AG04449 (cell line): ENCODE data around the gene KANSL1.

Source experiments
- CTCF ChIA-PET: fragments of 350-600 bp; formaldehyde crosslinking; extraction: SDS; loops from one replicate; lab custom pipeline; 2021; ENCODE audit warnings: antibody characterized with exemption; lab: Yijun Ruan, JAX
- POLR2A ChIA-PET: fragments of 400-600, 350-600 bp; formaldehyde crosslinking; extraction: SDS; loops from one replicate; lab custom pipeline; 2020; ENCODE audit warnings: antibody characterized with exemption, inconsistent platforms; lab: Yijun Ruan, JAX
- DNase-seq: peaks from one replicate; pipeline ENCODE4 v3.0.0-alpha.2; 2010; ENCODE audit warnings: low read depth, low spot score
- H3K4me3 ChIP-seq: 2 replicates; pipeline ENCODE4 v1.5.1; 2011; ENCODE audit warnings: low read depth, mild to moderate bottlenecking, control low read depth, low read length
- TF ChIP-seq, protein P1 (sequence below): IDR thresholded peaks from one replicate; pipeline ENCODE4 v1.5.1; 2011; ENCODE audit warnings: mild to moderate bottlenecking, moderate library complexity, low read length, control low read depth, inconsistent platforms; ENCODE audit not compliant: insufficient read depth; ENCODE audit errors: missing control alignments

KANSL1 gene

DNA sequence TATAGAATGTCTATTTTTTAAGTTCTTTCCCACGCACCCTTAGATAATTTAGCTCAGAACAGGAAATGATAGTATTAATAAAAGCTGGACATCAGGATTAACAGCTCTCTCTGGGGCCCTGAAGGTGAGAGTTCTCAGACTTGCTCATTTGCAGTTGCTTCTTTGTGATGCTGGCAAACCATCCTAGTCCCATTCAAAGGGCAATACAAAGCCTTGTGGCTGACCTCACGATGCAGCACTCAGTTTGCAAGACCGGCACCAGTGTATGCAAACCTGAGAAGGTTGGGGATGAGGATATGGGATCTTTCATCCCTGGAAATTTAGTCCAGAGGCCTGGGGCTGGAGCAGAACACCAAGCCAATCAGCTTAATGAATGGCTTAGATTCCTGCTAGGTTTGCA lies 164.9 kb downstream of the KANSL1 start:
- CTCF ChIA-PET, result interaction anchor here (1.0 to 2.2 kb wide), 6 partner anchors 11 to 185 kb away, joined by 3 to 15 read pairs (median 4); no protein-coding TSS in a partner anchor
- TF ChIP-seq, protein P1, sequence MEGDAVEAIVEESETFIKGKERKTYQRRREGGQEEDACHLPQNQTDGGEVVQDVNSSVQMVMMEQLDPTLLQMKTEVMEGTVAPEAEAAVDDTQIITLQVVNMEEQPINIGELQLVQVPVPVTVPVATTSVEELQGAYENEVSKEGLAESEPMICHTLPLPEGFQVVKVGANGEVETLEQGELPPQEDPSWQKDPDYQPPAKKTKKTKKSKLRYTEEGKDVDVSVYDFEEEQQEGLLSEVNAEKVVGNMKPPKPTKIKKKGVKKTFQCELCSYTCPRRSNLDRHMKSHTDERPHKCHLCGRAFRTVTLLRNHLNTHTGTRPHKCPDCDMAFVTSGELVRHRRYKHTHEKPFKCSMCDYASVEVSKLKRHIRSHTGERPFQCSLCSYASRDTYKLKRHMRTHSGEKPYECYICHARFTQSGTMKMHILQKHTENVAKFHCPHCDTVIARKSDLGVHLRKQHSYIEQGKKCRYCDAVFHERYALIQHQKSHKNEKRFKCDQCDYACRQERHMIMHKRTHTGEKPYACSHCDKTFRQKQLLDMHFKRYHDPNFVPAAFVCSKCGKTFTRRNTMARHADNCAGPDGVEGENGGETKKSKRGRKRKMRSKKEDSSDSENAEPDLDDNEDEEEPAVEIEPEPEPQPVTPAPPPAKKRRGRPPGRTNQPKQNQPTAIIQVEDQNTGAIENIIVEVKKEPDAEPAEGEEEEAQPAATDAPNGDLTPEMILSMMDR, result no peak
- H3K4me3 ChIP-seq, result no peak overlapping the region
- DNase-seq, result no peak
- POLR2A ChIA-PET, result no interaction called here

DNA sequence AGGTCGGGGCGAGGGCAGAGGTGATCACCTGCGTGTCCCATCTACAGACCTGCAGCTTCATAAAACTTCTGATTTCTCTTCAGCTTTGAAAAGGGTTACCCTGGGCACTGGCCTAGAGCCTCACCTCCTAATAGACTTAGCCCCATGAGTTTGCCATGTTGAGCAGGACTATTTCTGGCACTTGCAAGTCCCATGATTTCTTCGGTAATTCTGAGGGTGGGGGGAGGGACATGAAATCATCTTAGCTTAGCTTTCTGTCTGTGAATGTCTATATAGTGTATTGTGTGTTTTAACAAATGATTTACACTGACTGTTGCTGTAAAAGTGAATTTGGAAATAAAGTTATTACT lies 165.3 kb downstream of the KANSL1 start:
- DNase-seq, result no peak
- no peak overlapping the region for H3K4me3 ChIP-seq
- TF ChIP-seq, protein P1, result no peak
- ChIA-PET POLR2A (no interaction called here), CTCF (interaction anchor here (1.0 to 2.2 kb wide), 6 partner anchors 11 to 185 kb away, joined by 3 to 15 read pairs (median 4); no protein-coding TSS in a partner anchor)

DNA sequence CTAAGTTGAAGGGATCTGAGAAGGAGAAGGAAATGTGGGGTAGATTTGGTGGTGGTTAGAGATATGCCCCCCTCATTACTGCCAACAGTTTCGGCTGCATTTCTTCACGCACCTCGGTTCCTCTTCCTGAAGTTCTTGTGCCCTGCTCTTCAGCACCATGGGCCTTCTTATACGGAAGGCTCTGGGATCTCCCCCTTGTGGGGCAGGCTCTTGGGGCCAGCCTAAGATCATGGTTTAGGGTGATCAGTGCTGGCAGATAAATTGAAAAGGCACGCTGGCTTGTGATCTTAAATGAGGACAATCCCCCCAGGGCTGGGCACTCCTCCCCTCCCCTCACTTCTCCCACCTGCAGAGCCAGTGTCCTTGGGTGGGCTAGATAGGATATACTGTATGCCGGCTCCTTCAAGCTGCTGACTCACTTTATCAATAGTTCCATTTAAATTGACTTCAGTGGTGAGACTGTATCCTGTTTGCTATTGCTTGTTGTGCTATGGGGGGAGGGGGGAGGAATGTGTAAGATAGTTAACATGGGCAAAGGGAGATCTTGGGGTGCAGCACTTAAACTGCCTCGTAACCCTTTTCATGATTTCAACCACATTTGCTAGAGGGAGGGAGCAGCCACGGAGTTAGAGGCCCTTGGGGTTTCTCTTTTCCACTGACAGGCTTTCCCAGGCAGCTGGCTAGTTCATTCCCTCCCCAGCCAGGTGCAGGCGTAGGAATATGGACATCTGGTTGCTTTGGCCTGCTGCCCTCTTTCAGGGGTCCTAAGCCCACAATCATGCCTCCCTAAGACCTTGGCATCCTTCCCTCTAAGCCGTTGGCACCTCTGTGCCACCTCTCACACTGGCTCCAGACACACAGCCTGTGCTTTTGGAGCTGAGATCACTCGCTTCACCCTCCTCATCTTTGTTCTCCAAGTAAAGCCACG lies 165.9 kb downstream of the KANSL1 start:
- TF ChIP-seq, protein P1, result no peak
- ChIA-PET POLR2A (no interaction called here), CTCF (interaction anchor here (1.0 to 2.2 kb wide), 5 partner anchors 16 to 186 kb away, joined by 3 to 15 read pairs (median 3); no protein-coding TSS in a partner anchor)
- no peak for DNase-seq
- H3K4me3 ChIP-seq, result no peak overlapping the region

DNA sequence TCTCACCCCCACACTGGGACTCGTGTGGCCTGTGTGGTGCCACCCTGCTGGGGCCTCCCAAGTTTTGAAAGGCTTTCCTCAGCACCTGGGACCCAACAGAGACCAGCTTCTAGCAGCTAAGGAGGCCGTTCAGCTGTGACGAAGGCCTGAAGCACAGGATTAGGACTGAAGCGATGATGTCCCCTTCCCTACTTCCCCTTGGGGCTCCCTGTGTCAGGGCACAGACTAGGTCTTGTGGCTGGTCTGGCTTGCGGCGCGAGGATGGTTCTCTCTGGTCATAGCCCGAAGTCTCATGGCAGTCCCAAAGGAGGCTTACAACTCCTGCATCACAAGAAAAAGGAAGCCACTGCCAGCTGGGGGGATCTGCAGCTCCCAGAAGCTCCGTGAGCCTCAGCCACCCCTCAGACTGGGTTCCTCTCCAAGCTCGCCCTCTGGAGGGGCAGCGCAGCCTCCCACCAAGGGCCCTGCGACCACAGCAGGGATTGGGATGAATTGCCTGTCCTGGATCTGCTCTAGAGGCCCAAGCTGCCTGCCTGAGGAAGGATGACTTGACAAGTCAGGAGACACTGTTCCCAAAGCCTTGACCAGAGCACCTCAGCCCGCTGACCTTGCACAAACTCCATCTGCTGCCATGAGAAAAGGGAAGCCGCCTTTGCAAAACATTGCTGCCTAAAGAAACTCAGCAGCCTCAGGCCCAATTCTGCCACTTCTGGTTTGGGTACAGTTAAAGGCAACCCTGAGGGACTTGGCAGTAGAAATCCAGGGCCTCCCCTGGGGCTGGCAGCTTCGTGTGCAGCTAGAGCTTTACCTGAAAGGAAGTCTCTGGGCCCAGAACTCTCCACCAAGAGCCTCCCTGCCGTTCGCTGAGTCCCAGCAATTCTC lies 166.8 kb downstream of the KANSL1 start:
- POLR2A ChIA-PET, result no interaction called here
- CTCF ChIA-PET, result interaction anchor here (1.0 to 2.2 kb wide), 3 partner anchors 13 to 17 kb away, joined by 3 to 15 read pairs (median 4); no protein-coding TSS in a partner anchor
- TF ChIP-seq, protein P1, result no peak
- no peak overlapping the region for H3K4me3 ChIP-seq
- DNase-seq, result no peak

DNA sequence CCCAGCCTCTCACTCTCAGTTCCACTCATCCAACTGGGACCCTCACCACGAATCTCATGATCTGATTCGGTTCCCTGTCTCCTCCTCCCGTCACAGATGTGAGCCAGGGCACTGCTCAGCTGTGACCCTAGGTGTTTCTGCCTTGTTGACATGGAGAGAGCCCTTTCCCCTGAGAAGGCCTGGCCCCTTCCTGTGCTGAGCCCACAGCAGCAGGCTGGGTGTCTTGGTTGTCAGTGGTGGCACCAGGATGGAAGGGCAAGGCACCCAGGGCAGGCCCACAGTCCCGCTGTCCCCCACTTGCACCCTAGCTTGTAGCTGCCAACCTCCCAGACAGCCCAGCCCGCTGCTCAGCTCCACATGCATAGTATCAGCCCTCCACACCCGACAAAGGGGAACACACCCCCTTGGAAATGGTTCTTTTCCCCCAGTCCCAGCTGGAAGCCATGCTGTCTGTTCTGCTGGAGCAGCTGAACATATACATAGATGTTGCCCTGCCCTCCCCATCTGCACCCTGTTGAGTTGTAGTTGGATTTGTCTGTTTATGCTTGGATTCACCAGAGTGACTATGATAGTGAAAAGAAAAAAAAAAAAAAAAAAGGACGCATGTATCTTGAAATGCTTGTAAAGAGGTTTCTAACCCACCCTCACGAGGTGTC lies 167.6 kb downstream of the KANSL1 start:
- TF ChIP-seq, protein P1, result no peak
- ChIA-PET POLR2A (no interaction called here), CTCF (interaction anchor here (1.0 kb wide), 2 partner anchors 14 to 17 kb away, joined by 3 to 4 read pairs; no protein-coding TSS in a partner anchor)
- no peak overlapping the region for H3K4me3 ChIP-seq
- DNase-seq, result no peak
